Measurements from ENCODE around the gene PRR36.
"Not testable (repeated sequence)": the region's sequence is repeated elsewhere in the genome, so short reads cannot be mapped to it uniquely, and the experiment has no call there.

PRR36 gene

DNA sequence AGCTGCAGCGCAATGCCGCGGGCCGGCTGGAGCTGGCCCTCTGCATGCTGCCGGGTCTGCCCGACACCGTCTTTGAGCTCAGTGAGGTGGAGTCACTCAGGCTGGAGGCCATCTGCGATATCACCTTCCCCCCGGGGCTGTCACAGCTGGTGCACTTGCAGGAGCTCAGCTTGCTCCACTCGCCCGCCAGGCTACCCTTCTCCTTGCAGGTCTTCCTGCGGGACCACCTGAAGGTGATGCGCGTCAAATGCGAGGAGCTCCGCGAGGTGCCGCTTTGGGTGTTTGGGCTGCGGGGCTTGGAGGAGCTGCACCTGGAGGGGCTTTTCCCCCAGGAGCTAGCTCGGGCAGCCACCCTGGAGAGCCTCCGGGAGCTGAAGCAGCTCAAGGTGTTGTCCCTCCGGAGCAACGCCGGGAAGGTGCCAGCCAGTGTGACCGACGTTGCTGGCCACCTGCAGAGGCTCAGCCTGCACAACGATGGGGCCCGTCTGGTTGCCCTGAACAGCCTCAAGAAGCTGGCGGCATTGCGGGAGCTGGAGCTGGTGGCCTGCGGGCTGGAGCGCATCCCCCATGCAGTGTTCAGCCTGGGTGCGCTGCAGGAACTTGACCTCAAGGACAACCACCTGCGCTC is 25.7 kb upstream of the PRR36 start:
- no peak for DNase-seq (ENCODE audit: low read depth in 3 of 3)

DNA sequence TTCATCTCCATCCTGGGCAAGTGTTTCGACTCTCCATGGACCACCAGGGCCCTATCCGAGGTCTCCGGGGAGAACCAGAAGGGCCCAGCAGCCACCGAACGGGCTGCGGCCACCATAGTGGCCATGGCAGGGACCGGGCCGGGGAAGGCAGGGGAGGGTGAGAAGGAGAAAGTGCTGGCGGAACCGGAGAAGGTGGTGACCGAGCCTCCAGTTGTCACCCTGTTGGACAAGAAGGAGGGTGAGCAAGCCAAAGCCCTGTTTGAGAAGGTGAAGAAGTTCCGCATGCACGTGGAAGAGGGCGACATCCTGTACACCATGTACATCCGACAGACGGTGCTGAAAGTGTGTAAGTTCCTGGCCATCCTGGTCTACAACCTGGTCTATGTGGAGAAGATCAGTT is 24.8 kb upstream of the PRR36 start:
- DNase-seq (ENCODE audit: low read depth in 3 of 3), result no peak

DNA sequence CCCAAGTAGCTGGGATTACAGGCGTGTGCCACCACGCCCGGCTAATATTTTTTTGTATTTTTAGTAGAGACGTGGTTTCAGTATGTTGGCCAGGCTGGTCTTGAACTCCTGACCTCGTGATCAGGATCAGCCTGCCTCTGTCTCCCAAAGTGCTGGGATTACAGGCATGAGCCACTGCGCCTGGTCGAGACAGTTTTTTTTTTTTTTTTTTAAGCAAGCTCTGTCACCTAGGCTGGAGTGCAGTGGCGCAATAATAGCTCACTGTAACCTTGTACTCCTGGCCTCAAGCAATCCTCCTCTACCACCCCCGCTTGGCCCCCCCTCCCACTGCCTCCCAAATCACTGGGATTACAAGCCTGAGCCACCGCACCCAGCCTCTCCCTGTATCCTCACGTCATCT is 23.1 kb upstream of the PRR36 start:
- DNase-seq (ENCODE audit: low read depth in 3 of 3), result no peak

DNA sequence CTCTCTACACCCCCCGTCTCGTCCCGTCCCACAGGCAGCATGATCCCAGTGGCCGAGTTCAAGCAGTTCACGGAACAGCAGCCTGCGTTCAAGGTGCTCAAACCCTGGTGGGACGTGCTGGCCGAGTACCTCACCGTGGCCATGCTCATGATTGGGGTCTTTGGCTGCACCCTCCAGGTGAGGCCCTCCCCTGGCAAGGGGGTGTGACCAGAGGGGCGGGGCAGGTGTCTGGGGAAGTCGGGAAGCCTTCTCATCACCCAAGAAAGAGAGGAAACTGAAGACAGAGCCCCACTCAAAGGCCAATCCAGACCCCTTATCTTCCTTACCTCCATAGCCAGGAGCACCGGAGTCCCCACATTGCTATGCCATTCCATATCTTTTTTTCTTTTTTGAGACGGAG is 21.4 kb upstream of the PRR36 start:
- no peak for DNase-seq (ENCODE audit: low read depth in 3 of 3)

DNA sequence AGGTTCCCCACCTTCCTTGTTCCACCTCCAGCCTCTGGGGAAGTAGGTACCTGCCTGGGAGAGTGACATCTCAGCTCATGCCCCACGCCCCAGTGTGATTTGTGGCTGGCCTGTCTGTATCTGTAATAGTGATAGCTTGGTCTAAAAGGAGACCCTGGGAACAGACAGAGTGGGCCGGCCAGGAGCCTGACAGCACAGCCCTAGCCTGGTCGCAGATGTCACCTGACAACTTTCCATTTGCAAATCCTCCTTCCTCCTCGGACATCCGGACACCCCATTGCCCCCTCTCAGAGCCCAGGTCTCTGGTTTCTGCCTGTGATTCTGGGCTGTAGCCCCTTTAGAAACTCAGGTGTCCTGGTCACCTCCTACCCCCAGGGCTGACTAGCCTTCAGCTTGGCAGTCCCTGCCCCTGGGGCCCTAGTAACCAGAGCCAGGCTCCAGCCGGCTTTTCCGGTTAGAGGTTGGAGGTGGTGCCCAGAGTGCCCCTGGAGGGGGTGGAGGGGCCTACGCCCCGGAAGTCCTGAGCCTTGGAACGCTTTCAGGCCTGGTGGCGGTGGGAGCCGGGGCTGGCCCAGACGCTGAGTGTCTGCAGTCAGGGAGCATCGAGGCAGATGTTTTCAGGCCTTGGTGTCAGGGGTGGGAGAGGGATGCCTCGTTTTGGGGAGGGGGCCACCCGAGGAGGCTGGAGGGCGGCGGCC is 20.6 kb upstream of the PRR36 start:
- DNase-seq (ENCODE audit: low read depth in 3 of 3), result no peak

DNA sequence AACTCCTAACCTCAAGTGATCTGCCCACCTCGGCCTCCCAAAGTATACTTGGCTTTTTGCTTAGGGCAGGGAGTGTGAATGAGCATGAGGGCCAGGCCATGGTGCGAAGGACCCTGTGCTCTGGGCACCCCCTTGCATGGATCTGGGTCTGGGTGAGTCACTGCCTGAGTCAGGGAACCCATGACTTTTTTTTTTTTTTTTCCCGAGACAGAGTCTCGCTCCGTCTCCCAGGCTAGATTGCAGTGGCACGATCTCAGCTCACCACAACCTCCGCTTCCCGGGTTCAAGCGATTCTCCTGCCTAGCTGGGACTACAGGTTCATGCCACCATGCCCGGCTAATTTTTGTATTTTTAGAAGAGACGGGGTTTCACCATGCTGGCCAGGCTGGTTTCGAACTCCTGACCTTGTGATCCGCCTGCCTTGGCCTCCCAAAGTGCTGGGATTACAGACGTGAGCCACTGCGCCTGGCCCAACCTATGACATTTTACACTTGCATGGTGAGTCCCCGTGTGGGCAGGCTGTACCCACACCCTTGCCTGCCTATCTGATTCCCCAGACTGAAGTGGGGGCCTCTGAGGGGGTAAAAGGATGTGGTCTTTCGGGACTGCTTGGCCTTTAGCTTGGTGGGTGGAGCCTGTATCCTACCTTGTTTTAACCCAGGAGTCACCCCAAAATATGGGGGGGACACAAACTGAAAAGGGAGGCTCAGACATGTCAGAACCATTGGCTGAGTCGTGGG is 19.3 kb upstream of the PRR36 start:
- not testable (repeated sequence) for DNase-seq (ENCODE audit: low read depth in 3 of 3)

DNA sequence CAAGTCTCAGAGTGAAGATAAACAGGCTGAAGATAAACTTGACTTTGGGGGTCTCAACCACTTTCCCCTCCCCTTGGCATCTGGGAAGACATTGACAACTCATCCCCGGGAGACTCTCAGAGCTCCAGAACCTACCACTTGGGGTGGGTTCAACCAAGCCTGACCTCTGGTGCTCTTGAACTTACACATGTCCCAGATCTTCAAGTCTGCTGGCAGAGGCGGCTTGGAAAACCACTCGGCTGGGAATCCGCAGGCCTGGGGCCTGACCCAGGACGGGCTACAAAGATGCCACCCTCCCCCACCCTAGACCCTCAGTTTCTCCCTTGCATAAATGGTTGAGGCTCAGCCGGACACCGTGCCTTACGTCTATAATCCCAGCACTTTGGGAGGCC is 14.6 kb upstream of the PRR36 start:
- no peak for DNase-seq (ENCODE audit: low read depth in 3 of 3)

DNA sequence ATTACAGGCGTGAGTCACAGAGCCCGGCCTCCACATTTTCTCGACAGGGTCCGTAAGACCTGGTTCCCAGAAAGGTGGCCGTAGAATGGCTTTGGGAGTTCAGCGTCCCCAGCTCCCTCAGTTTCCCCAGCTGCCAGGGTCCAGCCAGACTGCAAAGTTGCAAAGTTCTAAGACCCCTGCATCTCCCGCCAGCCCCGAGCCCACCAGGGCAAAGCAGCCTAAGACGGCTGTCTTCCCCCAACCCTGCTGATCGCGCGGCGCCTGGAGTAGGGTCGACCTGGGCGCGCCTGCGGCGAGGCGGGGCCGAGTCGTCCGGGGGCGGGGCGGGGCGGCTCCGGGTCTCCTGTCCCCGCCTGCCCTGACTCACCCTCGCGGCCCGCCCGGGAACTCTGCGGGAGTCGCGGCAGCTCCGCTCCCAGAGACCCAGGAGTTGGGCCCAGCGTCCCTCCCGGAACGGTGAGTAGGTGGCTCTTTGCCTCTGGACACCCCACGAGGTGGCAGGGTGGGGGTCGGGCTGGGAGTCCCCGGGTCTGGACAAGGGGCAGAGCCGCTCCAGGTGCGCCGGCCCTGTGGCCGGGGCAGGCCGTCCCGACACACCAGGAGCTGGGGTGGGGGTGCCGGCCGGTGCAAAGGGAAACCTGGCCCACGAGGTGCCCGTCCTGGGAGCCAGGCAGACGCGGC is 14.1 kb upstream of the PRR36 start, which contains the start of gene LRRC8E:
Gene LRRC8E, plus strand, starts transcription at position 366 of the 681 bp plus-strand sequence. CDS start 7,094 bp downstream, outside the sequence.
- no peak for DNase-seq (ENCODE audit: low read depth in 3 of 3)

DNA sequence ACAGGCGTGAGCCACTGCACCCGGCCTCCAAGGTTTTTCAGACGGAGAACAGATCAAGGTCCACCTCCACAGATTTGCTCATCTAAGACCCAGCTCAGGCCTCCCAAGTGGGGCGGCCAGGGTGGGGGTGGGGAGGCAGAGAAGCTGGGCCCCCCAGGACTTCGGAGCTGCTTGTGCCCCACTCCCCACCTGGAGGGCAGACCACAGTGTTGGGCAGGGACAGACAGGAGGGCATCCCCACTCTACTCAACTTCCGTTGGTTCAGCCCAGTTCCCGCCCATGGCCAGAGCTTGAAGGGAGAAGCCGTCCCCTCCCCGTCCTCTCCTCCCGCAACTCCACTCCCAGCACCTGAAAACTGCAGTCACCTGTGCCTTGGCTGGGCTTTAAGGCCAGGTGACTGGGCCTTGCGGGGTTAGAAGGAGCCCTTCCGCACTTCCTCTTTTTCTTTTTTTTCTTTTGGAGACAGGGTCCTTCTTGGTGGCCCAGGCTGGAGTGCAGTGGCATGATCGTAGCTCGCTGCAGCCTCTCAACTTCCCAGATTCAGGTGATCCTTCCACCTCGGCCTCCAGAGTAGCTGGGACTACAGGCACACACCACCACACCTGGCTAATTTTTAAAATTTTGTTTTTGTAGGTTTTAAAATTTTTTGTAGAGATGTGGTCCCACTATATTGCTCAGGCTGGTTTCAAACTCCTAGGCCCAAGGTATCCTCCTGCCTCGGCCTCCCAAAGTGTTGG is 13.4 kb upstream of the PRR36 start:
- DNase-seq (ENCODE audit: low read depth in 3 of 3), result no peak

DNA sequence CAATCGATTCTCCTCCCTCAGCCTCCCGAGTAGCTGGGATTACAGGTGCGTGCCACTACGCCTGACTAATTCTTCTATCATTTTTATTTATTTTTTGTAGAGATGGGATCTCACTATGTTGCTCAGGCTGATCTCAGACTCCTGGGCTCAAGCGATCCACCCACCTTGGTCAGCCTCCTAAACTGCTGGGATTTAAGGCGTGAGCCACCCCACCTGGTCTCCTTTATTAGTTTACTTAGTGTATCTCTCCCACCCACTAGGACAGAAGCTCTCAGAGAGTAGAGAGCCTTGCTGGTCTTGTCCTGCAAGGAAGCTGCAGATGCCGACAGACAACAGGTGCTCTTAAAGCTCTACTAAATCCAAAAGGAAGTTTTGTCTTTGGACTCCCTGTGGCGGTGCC is 11.6 kb upstream of the PRR36 start:
- DNase-seq (ENCODE audit: low read depth in 3 of 3), result no peak

DNA sequence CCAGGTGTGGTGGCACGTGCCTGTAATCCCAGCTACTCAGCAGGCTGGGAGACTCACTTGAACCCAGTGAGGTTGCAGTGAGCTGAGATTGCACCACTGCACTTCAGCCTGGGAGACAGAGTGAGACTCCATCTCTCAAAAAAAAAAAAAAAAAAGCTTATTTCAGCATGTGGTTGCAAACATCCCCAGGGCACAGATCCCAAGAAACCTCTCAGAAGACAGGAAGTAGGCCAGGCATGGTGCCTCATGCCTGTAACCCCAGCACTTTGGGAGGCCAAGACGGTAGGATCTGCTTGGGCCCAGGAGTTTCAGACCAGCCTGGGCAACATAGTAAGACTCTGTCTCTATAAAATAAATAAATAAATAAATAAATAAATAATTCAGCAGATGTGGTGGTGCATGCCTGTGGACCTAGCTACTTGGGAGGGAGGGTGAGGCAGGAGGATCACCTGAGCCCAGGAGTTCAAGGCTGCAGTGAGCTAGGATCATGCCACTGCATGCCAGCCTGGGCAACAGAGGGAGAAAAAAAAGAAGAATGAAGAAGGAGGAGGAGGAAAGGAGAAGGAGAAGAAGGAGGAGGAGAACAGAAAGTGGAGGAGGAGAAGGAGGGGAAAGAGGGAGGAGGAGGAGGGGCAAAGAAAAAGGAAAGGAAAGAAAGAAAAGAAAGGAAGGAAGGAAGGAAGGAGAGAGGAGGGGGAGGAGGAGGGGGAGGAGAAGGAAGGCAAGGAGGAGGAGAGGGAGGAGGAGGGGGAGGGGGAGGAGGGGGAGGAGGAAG is 9.8 kb upstream of the PRR36 start:
- DNase-seq (ENCODE audit: low read depth in 3 of 3), result no peak

DNA sequence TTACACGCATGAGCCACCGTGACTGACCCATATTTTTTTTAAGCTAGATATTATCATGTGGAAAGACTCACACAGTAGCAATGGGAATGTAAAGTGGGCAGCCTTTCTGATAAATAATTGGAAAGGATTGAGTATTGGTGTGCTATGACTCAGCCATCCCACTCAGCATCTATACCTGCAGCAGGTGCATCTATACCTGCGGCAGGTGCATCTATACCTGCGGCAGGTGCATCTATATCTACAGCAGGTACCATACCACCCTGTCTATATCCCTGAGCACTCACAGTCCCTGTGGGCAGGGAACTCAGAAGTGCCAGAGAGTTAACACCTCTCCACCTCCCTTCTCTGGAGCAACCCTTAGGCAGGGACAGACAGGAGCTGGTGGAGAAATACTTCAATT is 8.9 kb upstream of the PRR36 start:
- DNase-seq (ENCODE audit: low read depth in 3 of 3), result no peak

DNA sequence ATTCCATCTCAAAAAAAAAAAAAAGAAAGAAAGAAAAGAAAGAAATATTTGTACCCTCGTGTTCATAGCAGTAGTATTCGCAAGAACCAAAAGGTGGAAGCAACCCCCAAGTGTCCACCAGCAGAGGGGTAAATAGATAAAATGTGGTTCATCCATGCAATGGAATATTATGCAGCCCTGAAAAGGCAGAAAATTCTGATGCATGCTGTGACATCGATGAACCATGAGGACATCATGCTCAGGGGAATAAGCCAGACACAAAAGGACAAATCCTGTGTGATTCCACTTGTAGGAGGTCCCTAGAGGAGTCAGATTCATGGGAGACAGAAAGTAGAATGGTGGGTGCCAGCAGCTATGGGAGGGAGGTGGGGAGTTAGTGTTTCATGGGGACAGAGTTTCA is 7.7 kb upstream of the PRR36 start:
- no peak for DNase-seq (ENCODE audit: low read depth in 3 of 3)

DNA sequence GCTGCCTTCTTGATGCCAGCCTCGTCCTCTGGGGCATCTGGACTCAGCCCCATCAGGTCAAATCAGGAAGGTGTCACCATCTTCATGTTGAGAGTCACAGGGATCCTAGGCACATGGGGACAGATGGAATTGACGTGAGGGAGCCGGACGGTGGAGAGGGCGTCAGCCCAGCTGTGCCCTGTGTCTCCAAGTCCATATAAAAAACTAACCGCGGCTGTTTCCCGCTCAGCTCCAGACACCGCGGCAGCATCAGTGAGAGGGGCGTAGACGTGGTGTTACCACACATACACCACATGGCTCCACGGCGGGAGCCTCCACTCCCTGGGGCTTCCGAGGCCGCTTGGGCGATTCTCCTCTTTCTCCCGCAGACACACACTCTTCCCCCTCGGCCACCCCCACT is 5.6 kb upstream of the PRR36 start:
- DNase-seq (ENCODE audit: low read depth in 3 of 3), result no peak

DNA sequence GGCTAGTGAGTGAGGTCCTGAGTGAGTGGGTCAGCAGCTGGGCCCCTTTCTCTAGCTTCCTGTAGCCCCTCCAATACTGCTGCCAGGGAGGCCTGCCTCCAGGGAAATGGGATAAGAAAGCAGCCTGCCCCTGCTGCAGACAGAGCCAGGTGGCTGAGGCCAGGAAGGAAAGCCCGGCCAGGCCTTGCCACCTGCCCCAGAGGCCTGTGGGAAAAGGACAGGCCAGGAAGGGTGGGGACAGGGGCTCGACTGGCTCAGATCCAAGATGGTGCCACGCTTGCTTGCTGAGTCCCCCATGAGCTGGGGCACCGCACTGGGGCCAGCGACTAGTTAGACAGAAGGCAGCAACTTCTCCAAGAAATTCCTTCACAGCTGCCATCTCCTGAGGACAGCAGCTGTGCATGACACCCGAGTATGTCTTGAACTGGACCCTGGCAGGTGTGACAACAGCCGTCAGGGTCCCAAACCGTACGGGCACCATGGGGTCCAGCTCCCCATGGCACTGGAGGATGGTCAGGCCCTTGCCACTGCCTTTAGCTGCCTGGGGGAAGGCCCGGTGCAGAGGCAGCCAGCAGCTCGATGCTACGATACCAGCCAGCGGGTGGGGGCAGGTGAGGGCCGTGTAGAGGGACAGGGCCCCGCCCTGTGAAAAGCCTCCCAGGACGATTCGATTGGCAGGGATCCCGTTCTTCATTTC is 5.1 kb upstream of the PRR36 start:
- DNase-seq (ENCODE audit: low read depth in 3 of 3), result no peak

DNA sequence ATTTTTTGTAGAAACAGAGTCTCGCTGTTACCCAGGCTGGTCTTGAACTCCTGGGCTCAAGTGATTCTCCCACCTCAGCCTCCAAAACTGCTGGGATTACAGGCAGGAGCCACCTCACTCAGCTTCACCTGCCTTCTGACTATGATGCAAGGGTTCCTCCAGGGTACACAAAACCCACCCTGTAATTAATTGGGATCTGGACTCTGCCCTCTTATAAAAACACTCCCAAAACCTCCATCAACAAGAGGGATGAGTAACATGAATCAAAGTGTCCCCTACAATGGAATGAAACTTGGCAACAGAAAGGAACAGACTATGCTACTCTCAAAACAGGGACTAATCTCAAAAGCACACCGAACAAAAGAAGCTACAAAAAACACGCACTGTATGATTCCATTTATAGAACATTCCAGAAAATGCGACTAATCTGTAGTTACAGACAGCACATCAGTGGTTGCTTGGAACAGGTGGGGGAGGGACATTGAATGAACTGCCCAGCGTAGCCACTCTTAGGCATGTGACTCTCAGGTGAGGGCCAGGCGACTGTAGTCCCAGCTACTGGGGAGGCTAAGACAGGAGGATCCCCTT is 3.2 kb upstream of the PRR36 start:
- no peak for DNase-seq (ENCODE audit: low read depth in 3 of 3)

DNA sequence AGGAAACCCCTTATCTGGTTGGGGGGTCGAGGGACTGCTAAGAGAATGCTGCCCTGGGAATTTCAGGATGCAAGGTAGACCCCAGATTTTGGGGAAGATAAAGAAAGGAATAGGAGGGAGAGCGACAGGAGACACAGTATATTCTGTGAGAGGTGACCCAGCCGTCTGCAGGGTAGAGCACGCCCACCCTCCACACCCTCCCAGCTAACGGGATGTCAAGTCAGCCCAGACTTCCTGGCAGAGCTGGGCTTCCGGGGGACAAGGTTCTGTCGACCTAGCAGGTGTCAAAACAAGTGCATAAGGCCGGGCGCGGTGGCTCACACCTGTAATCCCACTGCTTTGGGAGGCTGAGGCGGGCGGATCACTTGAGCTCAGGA is 695 bp upstream of the PRR36 start:
- no peak for DNase-seq (ENCODE audit: low read depth in 3 of 3)

DNA sequence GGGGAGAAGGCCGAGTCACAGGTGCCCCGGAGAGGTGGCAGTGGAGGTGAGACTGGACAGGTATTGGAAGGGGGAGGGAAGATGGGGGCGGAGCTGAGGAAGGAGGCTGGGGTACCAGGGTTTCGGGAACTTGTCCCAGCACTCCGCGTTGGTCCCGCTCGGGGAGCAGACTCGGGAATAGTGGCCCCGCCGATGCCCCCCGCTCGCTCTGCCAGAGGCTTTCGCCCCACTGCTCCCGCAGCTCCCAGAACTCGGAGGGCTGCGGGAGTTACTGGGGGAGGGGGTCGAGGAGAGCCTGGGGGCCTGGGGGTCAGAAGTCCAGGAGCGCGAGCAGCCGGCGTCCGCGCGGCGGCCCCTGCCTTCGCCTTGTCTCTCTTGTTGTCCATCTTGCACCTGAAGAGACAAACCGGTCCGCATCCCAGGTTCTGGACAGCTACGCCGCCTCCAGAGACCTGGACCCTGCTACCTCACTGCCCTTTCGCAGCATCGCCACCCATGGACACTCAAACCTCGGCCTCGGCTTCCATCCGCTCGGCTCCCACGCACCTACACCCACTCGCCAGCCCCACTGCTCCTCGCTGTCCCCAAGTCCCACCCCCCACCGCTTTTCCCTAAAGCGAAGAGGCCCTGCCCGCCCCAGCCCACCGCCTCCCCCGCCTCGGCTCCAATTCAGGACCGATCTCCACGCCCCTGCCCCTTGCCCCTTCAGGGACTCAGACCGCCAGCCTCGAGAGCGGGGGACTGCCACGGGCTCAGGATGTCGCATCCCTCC is 700 bp downstream of the PRR36 start:
- DNase-seq (ENCODE audit: low read depth in 3 of 3), result no peak

All from stimulated activated CD4-positive, alpha-beta T cell treated with anti-CD3 and anti-CD28 coated beads, TNF-alpha, amount 100 ng/mL, for 48 hours (primary cell).